Ovary (tissue), 9 donors: Measurements from ENCODE around the gene OBSCN. TPM values are rescaled to one million over a fixed set of nuclear protein-coding genes. Genes with fewer than 3 reads are reported as not detected.
A peak's percentile ranks its signal among the peaks of the same experiment; 100 is the strongest.

Experiments used
- DNase-seq, 5 donors: peaks; one replicate each; pipeline ENCODE4 v3.0.0-alpha.2; 2019 to 2020
- H3K27ac ChIP-seq, 2 donors: fragments of 200-600 bp; one replicate each; pipeline versions ENCODE4 v1.5.1 to v1.8.0; 2019 to 2022
- H3K27me3 ChIP-seq: fragments of 200-600 bp; one replicate; pipeline ENCODE4 v1.8.0; 2022
- H3K36me3 ChIP-seq: fragments of 200-600 bp; sonication (generic); one replicate; pipeline ENCODE4 v1.5.1; 2019
- H3K4me1 ChIP-seq: one replicate; pipeline ENCODE4 v1.8.1; 2013; ENCODE audit warnings: mild to moderate bottlenecking, moderate library complexity; ENCODE audit not compliant: insufficient read depth
- H3K4me3 ChIP-seq: fragments of 200-600 bp; sonication (generic); one replicate; pipeline ENCODE4 v1.5.1; 2017
- H3K9me3 ChIP-seq, 2 donors: fragments of 200-600 bp in 1 of 2; sonication (generic) in 1 of 2; one replicate each; pipeline versions ENCODE4 v1.5.1 to v1.8.1; 2013 to 2019; ENCODE audit warnings: mild to moderate bottlenecking in 1 of 2, moderate library complexity in 1 of 2
- CTCF ChIP-seq, 3 donors: fragments of 450-650 bp in 2 of 3; fragments of 200-600 bp in 1 of 3; IDR thresholded peaks; one replicate each; pipeline versions ENCODE4 v1.5.1 to v1.8.0; 2016 to 2022; ENCODE audit warnings: antibody characterized with exemption in 3 of 3, mild to moderate bottlenecking in 1 of 3
- EP300 ChIP-seq: sonication (generic); formaldehyde crosslinking; IDR thresholded peaks from one replicate; pipeline ENCODE4 v1.6.1; 2017; ENCODE audit warnings: antibody characterized with exemption
- POLR2A ChIP-seq: fragments of 450-650 bp; IDR thresholded peaks from one replicate; pipeline ENCODE4 v1.6.1; 2017; ENCODE audit warnings: antibody characterized with exemption, mild to moderate bottlenecking, moderate library complexity
- WGBS, 3 donors: extraction: QIAGEN DNeasy Blood & Tissue Kit in 1 of 3; methylation state at CpG; one replicate each; pipeline versions ENCODE4 v1.1.5 to v1.1.7; 2013 to 2017; 5-methylcytosine and 5-hydroxymethylcytosine counted together
- intact Hi-C, 4 donors: fragments of 100-400 bp; cut with DNase I; formaldehyde crosslinking; loops; one replicate each; pipeline versions ENCODE4 v1.11.0 to v1.15.1; 2022 to 2023
- polyA plus RNA-seq, 2 donors: library from polyadenylated mRNA; stranded (reverse); fragments of 200-250 nt in 1 of 2; fragments of 350-450 nt in 1 of 2; fragmentation: Illumina TruSeq in 1 of 2; extraction: RNeasy Lipid Tissue Mini Kit (QIAGEN cat#74804) in 1 of 2; gene quantifications; one replicate each; pipeline ENCODE4 v1.2.3, GENCODE V29; 2013 to 2014
- total RNA-seq, 7 donors: library from RNA; depleted of rRNA in 2 of 7; stranded (reverse); fragments of >200 nt in 2 of 7; fragmentation: NEBNext Ultra II Directional in 3 of 7; extraction: Animal tissue kit (Norgen Biotek cat#: 25700) in 3 of 7; gene quantifications; one replicate each; pipeline versions ENCODE4 v1.1.0 to v1.2.4, GENCODE V29; 2016 to 2023
- donor health status: DM: no; HTN: no; CAD: no; lungs with moderate emphysema.
- donor health status: DM: no; HTN: no; CAD: no.
- donor health status: Bipolar disorder and iron deficiency.
- donor health status: DM: yes; HTN: yes; CAD: no.
- donor health status: DM: no; HTN: no; CAD: no.
- donor health status: DM: yes; HTN: yes; CAD: no.

The OBSCN gene
- total and polyA plus RNA-seq, 9 donors = 3.5 to 37.1 (median 29.0) TPM

GRCh38 chr1:228361314-228362140, 153.7 kb downstream of the OBSCN start:
- Histone ChIP-seq H3K36me3 (no peaks in the 10 kb centered on the region), H3K4me3 (no peak overlapping the region), H3K4me1 (no peaks in the 10 kb centered on the region), H3K27ac (peak overlapping the region in 1 of 2 donors; percentile 63), H3K9me3 (no peaks in the 10 kb centered on the region), H3K27me3 (no peaks in the 10 kb centered on the region)
- 76 to 79% (median 76%) methylated on average over 26 of the region's 26 CpGs for WGBS, 3 donors
- peak in 3 of 5 donors; percentile 22 to 38 (median 23) for DNase-seq
- intact Hi-C loops = no loop called here
- no peak for TF ChIP-seq POLR2A
- TF ChIP-seq EP300 = no peak
- TF ChIP-seq CTCF (IDR thresholded peaks at IDR 0.05) = no peak

- DNase-seq = peak in 4 of 5 donors; percentile 10 to 34 (median 19)
- WGBS, 3 donors = 68 to 85% (median 82%) methylated on average over 17 to 18 of the region's 18 CpGs
- H3K9me3 ChIP-seq = no peaks in the 10 kb centered on the region
- no peak for TF ChIP-seq CTCF (IDR thresholded peaks at IDR 0.05)
- no peak for TF ChIP-seq EP300
- no peak for TF ChIP-seq POLR2A
- no peak overlapping the region for H3K27ac ChIP-seq
- no peak overlapping the region for H3K4me3 ChIP-seq
- intact Hi-C loops = no loop called here
- H3K27me3 ChIP-seq = no peaks in the 10 kb centered on the region
- no peaks in the 10 kb centered on the region for H3K4me1 ChIP-seq
- no peaks in the 10 kb centered on the region for H3K36me3 ChIP-seq
Measured at GRCh38 chr1:228362141-228362883, 154.5 kb downstream of the OBSCN start.

GRCh38 chr1:228362884-228363450, 155.1 kb downstream of the OBSCN start:
- Histone ChIP-seq H3K27ac (no peak overlapping the region), H3K9me3 (no peaks in the 10 kb centered on the region), H3K4me1 (no peaks in the 10 kb centered on the region), H3K27me3 (no peaks in the 10 kb centered on the region), H3K36me3 (no peaks in the 10 kb centered on the region), H3K4me3 (no peak overlapping the region)
- TF ChIP-seq POLR2A (no peak), CTCF (IDR thresholded peaks at IDR 0.05) (no peak), EP300 (no peak)
- 80 to 88% (median 85%) methylated on average over 4 of the region's 4 CpGs for WGBS, 3 donors
- peak in 2 of 5 donors; percentile 5 to 8 for DNase-seq
- intact Hi-C loops = no loop called here

- H3K9me3 ChIP-seq = no peaks in the 10 kb centered on the region
- peak in 3 of 5 donors; percentile 10 to 35 (median 16) for DNase-seq
- no peaks in the 10 kb centered on the region for H3K27me3 ChIP-seq
- TF ChIP-seq EP300 (no peak), POLR2A (no peak), CTCF (IDR thresholded peaks at IDR 0.05) (no peak)
- intact Hi-C loops = no loop called here
- no peaks in the 10 kb centered on the region for H3K36me3 ChIP-seq
- H3K4me3 ChIP-seq = no peak overlapping the region
- WGBS, 3 donors = 70 to 87% (median 84%) methylated on average over 9 of the region's 9 CpGs
- no peak overlapping the region for H3K27ac ChIP-seq
- H3K4me1 ChIP-seq = no peaks in the 10 kb centered on the region
Measured at GRCh38 chr1:228363686-228364067, 155.8 kb downstream of the OBSCN start.
